PC-3 (cell line): ENCODE results near the gene SIDT1. TPM values are rescaled to one million over a fixed set of nuclear protein-coding genes. Genes with fewer than 3 reads are reported as not detected.

ENCODE experiments used
- ATAC-seq: fragments of 200-7000 bp; cut with Tn5 transposase; 2 replicates; pipeline ENCODE4 v1.9.1; 2020; ENCODE audit warnings: mild to moderate bottlenecking, moderate library complexity
- BruUV-seq: library from RNA; stranded (reverse); fragments of 400-500 nt; replicated peaks from 2 replicates; lab custom pipeline; 2021; lab: Mats Ljungman, UMichigan
- CTCF ChIA-PET: fragments of 300-600 bp; sonication (Branson Sonifier 250); formaldehyde crosslinking; loops from one replicate; lab custom pipeline; 2022; ENCODE audit warnings: antibody characterized with exemption; lab: Charles Lee
- POLR2A ChIA-PET: fragments of 300-600 bp; sonication (Branson Sonifier 250); formaldehyde crosslinking; loops from one replicate; lab custom pipeline; 2022; ENCODE audit warnings: antibody characterized with exemption; ENCODE audit not compliant: unreplicated experiment; lab: Charles Lee
- DNase-seq: peaks from one replicate; pipeline ENCODE4 v3.0.0-alpha.2; 2015
- H2AFZ ChIP-seq: fragments of 300-600 bp; sonication (generic); 2 replicates; pipeline ENCODE4 v1.6.0; 2016; ENCODE audit warnings: antibody characterized with exemption, low read length
- H3F3A ChIP-seq: fragments of 300-600 bp; sonication (generic); one replicate; pipeline ENCODE4 v1.6.0; 2017; ENCODE audit warnings: antibody characterized with exemption, low read length, control low read depth, mild to moderate bottlenecking; ENCODE audit not compliant: unreplicated experiment
- H3K27ac ChIP-seq: fragments of 300-600 bp; sonication (generic); 2 replicates; pipeline ENCODE4 v1.5.1; 2016; ENCODE audit warnings: mild to moderate bottlenecking, low read length
- H3K27me3 ChIP-seq: fragments of 300-600 bp; sonication (generic); 2 replicates; pipeline ENCODE4 v1.6.1; 2016; ENCODE audit warnings: low read length, mixed read lengths
- H3K36me3 ChIP-seq: fragments of 300-600 bp; sonication (generic); 2 replicates; pipeline ENCODE4 v1.6.1; 2016; ENCODE audit warnings: low read depth, mixed run types, low read length, mixed read lengths
- H3K4me1 ChIP-seq: fragments of 300-600 bp; sonication (generic); 2 replicates; pipeline ENCODE4 v1.5.1; 2016; ENCODE audit warnings: low read length; ENCODE audit not compliant: insufficient read depth
- H3K4me2 ChIP-seq: fragments of 300-600 bp; sonication (generic); 2 replicates; pipeline ENCODE4 v1.6.0; 2016; ENCODE audit warnings: low read length
- H3K4me3 ChIP-seq: fragments of 300-600 bp; sonication (generic); 2 replicates; pipeline ENCODE4 v1.5.1; 2016; ENCODE audit warnings: mild to moderate bottlenecking, low read length, mixed read lengths
- H3K79me2 ChIP-seq: fragments of 300-600 bp; sonication (generic); 2 replicates; pipeline ENCODE4 v1.6.1; 2017; ENCODE audit warnings: low read length, mixed read lengths
- H3K9ac ChIP-seq: fragments of 300-600 bp; sonication (generic); 2 replicates; pipeline ENCODE4 v1.6.0; 2016; ENCODE audit warnings: mild to moderate bottlenecking, low read length
- H3K9me2 ChIP-seq: fragments of 300-600 bp; sonication (generic); replicated peaks from 2 replicates; pipeline ENCODE4 v1.6.1; 2016; ENCODE audit warnings: mixed run types, low read length, mixed read lengths
- H3K9me3 ChIP-seq: fragments of 300-600 bp; sonication (generic); 2 replicates; pipeline ENCODE4 v1.6.1; 2016; ENCODE audit warnings: low read length, mixed read lengths
- H4K20me1 ChIP-seq: fragments of 300-600 bp; sonication (generic); 2 replicates; pipeline ENCODE4 v1.6.1; 2016; ENCODE audit warnings: low read length, mixed read lengths
- EZH2 ChIP-seq: fragments of 300-600 bp; sonication (generic); IDR thresholded peaks from one replicate; pipeline ENCODE4 v1.6.1; 2017; ENCODE audit warnings: antibody characterized with exemption, mild to moderate bottlenecking, low read length; ENCODE audit not compliant: unreplicated experiment
- EZH2phosphoT487 ChIP-seq: fragments of 300-600 bp; sonication (generic); IDR thresholded peaks from 2 replicates; pipeline ENCODE4 v1.6.1; 2018; ENCODE audit warnings: mild to moderate bottlenecking, antibody characterized with exemption, low read length, borderline replicate concordance
- intact Hi-C: fragments of 100-400 bp; cut with micrococcal nuclease; formaldehyde crosslinking; loops from 2 replicates; pipeline ENCODE4 v1.9.0; 2023
- total RNA-seq: library from RNA; depleted of rRNA; stranded (reverse); fragments of >200 nt; gene quantifications from 2 replicates; pipeline ENCODE4 v1.2.3, GENCODE V29; 2014
- TF ChIP-seq, protein P1 (sequence below): fragments of 300-600 bp; sonication (generic); conservative IDR thresholded peaks from 2 replicates; pipeline ENCODE4 v1.5.1; 2017; ENCODE audit warnings: antibody characterized with exemption, low read depth, mild to moderate bottlenecking, low read length

The SIDT1 gene
- total RNA-seq, 1 experiment from 2014 or later = 14.1 TPM

DNA sequence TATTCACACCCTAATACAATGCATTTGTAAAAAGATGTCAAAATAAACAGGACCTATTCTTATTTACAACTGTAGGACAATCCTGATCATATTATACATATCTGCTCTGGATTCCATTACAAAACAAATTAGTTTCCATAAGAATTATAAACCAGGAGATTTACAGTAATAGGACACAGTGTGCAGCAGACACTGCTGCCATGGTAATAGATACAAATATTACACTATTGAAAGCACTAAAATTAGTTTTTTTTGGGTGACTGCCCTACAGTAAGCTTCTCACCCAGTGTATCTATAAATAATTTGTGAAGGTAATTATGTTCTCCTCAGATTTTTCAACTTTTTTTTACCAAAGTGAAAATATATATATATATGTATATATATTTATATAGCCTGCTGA, 116.2 kb downstream of the SIDT1 start:
- H3K36me3 ChIP-seq = 0 out of 2 replicates have a peak, but pooled peaks cover 4% of the 10 kb centered on the region
- CTCF ChIA-PET = no interaction called here
- TF ChIP-seq, protein P1, sequence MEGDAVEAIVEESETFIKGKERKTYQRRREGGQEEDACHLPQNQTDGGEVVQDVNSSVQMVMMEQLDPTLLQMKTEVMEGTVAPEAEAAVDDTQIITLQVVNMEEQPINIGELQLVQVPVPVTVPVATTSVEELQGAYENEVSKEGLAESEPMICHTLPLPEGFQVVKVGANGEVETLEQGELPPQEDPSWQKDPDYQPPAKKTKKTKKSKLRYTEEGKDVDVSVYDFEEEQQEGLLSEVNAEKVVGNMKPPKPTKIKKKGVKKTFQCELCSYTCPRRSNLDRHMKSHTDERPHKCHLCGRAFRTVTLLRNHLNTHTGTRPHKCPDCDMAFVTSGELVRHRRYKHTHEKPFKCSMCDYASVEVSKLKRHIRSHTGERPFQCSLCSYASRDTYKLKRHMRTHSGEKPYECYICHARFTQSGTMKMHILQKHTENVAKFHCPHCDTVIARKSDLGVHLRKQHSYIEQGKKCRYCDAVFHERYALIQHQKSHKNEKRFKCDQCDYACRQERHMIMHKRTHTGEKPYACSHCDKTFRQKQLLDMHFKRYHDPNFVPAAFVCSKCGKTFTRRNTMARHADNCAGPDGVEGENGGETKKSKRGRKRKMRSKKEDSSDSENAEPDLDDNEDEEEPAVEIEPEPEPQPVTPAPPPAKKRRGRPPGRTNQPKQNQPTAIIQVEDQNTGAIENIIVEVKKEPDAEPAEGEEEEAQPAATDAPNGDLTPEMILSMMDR = no peak
- TF ChIP-seq EZH2 = no peak
- no peak for TF ChIP-seq EZH2phosphoT487
- POLR2A ChIA-PET = no interaction called here
- no peak overlapping the region for H2AFZ ChIP-seq
- no peaks in the 10 kb centered on the region for H3K27me3 ChIP-seq
- H3K9me3 ChIP-seq = peaks cover 14% of the 10 kb centered on the region; the same call in 1 of the 2 replicates
- BruUV-seq = no TSS peak
- intact Hi-C loops = no loop called here
- ATAC-seq = no peak
- no peaks in the 10 kb centered on the region for H3F3A ChIP-seq
- H3K9me2 ChIP-seq = no peaks in the 10 kb centered on the region
- H3K4me3 ChIP-seq = no peak overlapping the region
- H4K20me1 ChIP-seq = no peaks in the 10 kb centered on the region
- no peak overlapping the region for H3K9ac ChIP-seq
- H3K79me2 ChIP-seq = no peaks in the 10 kb centered on the region
- H3K4me2 ChIP-seq = no peak overlapping the region
- no peak overlapping the region for H3K27ac ChIP-seq
- no peak for DNase-seq
- H3K4me1 ChIP-seq = no peaks in the 10 kb centered on the region

DNA sequence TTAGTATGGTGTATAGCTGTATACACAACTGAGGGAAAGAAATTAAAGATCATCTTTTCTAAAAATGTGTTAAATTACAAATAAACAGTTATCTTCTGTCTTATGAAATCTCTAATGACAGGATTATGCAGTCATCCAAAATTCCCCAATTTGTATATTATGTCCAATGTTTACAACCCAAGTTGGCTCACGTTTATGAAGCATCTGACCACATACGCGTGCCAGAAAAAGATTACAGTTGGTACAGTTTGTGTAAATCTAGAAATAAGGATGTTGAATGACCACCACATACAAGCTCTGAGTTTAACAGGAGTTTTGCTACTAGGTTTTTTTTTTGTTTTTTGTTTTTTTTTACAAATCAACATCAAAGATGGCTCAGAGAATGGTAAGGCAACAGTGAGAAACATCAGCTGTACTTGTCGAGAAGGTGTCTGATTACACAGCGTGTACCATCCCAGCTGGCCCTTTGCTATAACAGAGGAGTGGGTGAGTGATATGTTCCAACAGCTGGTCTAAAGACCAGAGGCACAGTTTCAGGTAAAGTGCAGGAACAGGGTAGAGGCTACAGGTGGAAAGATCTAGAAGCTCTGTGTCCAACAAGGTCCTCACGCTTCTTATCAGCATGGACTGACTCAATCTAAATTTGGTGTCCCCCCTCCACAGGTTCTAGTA, 117.0 kb downstream of the SIDT1 start:
- Histone ChIP-seq H2AFZ (no peak overlapping the region), H3K79me2 (no peaks in the 10 kb centered on the region), H3K4me1 (no peaks in the 10 kb centered on the region), H3K27me3 (no peaks in the 10 kb centered on the region), H3K9me3 (peaks cover 11% of the 10 kb centered on the region; the same call in 1 of the 2 replicates), H3F3A (no peaks in the 10 kb centered on the region), H3K4me2 (no peak overlapping the region), H3K36me3 (0 out of 2 replicates have a peak, but pooled peaks cover 4% of the 10 kb centered on the region), H4K20me1 (no peaks in the 10 kb centered on the region), H3K27ac (no peak overlapping the region), H3K9me2 (no peaks in the 10 kb centered on the region), H3K4me3 (no peak overlapping the region), H3K9ac (no peak overlapping the region)
- ChIA-PET POLR2A (no interaction called here), CTCF (no interaction called here)
- BruUV-seq = no TSS peak
- intact Hi-C loops = no loop called here
- DNase-seq = no peak
- no peak for ATAC-seq
- TF ChIP-seq EZH2 = no peak
- TF ChIP-seq, protein P1 = no peak
- TF ChIP-seq EZH2phosphoT487 = no peak

DNA sequence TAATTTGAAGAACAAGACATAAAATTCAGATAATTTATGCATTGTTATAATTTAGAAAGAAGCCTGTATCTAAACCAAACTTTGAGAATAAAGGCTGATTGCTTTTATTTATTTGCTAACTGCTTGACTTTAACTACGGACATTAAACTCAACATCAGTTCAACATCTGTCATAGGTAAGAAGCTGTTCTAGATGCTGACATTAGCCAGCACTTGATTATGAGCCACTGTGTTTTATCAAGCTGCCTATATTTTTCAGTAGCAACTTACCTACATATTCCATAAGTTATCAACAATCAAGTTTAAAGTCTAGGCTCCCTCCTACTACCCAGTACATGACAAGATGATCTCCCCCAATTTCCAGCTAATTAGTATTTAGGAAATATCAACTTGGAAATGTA, 122.0 kb downstream of the SIDT1 start:
- H4K20me1 ChIP-seq = no peaks in the 10 kb centered on the region
- H3K27me3 ChIP-seq = no peaks in the 10 kb centered on the region
- TF ChIP-seq, protein P1 = no peak
- TF ChIP-seq EZH2 = no peak
- no peak for TF ChIP-seq EZH2phosphoT487
- no TSS peak for BruUV-seq
- H3K4me1 ChIP-seq = no peaks in the 10 kb centered on the region
- intact Hi-C loops = no loop called here
- H3K36me3 ChIP-seq = no peaks in the 10 kb centered on the region
- no peak for DNase-seq
- H3K79me2 ChIP-seq = no peaks in the 10 kb centered on the region
- ChIA-PET CTCF (no interaction called here), POLR2A (no interaction called here)
- H3K9me3 ChIP-seq = no peaks in the 10 kb centered on the region
- no peaks in the 10 kb centered on the region for H3F3A ChIP-seq
- H3K27ac ChIP-seq = no peak overlapping the region
- no peak for ATAC-seq
- no peak overlapping the region for H2AFZ ChIP-seq
- no peak overlapping the region for H3K9ac ChIP-seq
- H3K9me2 ChIP-seq = no peaks in the 10 kb centered on the region
- H3K4me3 ChIP-seq = no peak overlapping the region
- no peak overlapping the region for H3K4me2 ChIP-seq
